Kidney epithelial cell (primary cell): ENCODE data around the gene UBE2E1. TPM values are rescaled to one million over a fixed set of nuclear protein-coding genes. Genes with fewer than 3 reads are reported as not detected.
A peak's percentile ranks its signal among the peaks of the same experiment; 100 is the strongest.
"Not testable (repeated sequence)": the region's sequence is repeated elsewhere in the genome, so short reads cannot be mapped to it uniquely, and the experiment has no call there.

Experiments
- DNase-seq: peaks from one replicate; pipeline ENCODE4 v3.0.0-alpha.2; 2010; ENCODE audit warnings: low read depth
- H3K27me3 ChIP-seq: 2 replicates; pipeline ENCODE4 v1.6.0; 2011; ENCODE audit warnings: low read length; ENCODE audit not compliant: control insufficient read depth, insufficient read depth
- H3K36me3 ChIP-seq: 2 replicates; pipeline ENCODE4 v1.5.1; 2011; ENCODE audit warnings: low read length; ENCODE audit not compliant: control insufficient read depth, insufficient read depth
- H3K4me3 ChIP-seq: 2 replicates; pipeline ENCODE4 v1.5.1; 2011; ENCODE audit warnings: low read depth, mild to moderate bottlenecking, control low read depth, low read length
- CTCF ChIP-seq: IDR thresholded peaks from 2 replicates; pipeline ENCODE4 v1.5.1; 2011; ENCODE audit warnings: mild to moderate bottlenecking, moderate library complexity, low read length, control low read depth, inconsistent platforms; ENCODE audit not compliant: insufficient read depth, poor library complexity, severe bottlenecking
- total RNA-seq: library from RNA; depleted of rRNA; stranded (reverse); fragments of >200 nt; gene quantifications from 2 replicates; pipeline ENCODE4 v1.2.3, GENCODE V29; 2015

UBE2E1 gene
- total RNA-seq, 1 donor from 2014 or later, result 68.4 TPM

GRCh38 chr3:23877329-23877980 is 71.7 kb downstream of the UBE2E1 start:
- peak; percentile 35 for DNase-seq

GRCh38 chr3:23879485-23879884 is 73.7 kb downstream of the UBE2E1 start:
- no peak for TF ChIP-seq CTCF
- Histone ChIP-seq H3K4me3 (no peak overlapping the region), H3K36me3 (peaks cover 2% of the 10 kb centered on the region), H3K27me3 (no peaks in the 10 kb centered on the region)
- DNase-seq, result no peak

More at GRCh38 chr3:23877329-23877980, 71.7 kb downstream of the UBE2E1 start:
- no peaks in the 10 kb centered on the region for H3K27me3 ChIP-seq
- TF ChIP-seq CTCF, result no peak
- no peak overlapping the region for H3K4me3 ChIP-seq
- peaks cover 1% of the 10 kb centered on the region for H3K36me3 ChIP-seq

- Histone ChIP-seq H3K27me3 (no peaks in the 10 kb centered on the region), H3K4me3 (no peak overlapping the region), H3K36me3 (peaks cover 2% of the 10 kb centered on the region)
- no peak for TF ChIP-seq CTCF
- DNase-seq, result no peak
These were observed 75.1 kb downstream of the UBE2E1 start for GRCh38 chr3:23880703-23881339.

DNA sequence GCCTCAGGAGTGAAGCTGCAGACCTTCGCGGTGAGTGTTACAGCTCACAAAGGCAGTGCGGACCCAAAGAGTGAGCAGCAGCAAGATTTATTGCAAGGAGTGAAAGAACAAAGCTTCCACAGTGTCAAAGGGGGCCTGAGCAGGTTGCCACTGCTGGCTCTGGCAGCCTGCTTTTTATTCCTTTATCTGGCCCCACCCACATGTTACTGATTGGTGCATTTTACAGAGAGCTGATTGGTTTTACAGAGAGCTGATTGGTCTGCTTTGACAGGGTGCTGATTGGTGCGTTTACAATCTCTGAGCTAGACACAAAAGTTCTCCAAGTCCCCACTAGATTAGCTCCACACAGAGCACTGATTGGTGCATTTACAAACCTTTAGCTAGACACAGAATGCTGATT is 76.2 kb downstream of the UBE2E1 start:
- not testable (repeated sequence) for H3K36me3 ChIP-seq, H3K27me3 ChIP-seq, H3K4me3 ChIP-seq, DNase-seq

DNA sequence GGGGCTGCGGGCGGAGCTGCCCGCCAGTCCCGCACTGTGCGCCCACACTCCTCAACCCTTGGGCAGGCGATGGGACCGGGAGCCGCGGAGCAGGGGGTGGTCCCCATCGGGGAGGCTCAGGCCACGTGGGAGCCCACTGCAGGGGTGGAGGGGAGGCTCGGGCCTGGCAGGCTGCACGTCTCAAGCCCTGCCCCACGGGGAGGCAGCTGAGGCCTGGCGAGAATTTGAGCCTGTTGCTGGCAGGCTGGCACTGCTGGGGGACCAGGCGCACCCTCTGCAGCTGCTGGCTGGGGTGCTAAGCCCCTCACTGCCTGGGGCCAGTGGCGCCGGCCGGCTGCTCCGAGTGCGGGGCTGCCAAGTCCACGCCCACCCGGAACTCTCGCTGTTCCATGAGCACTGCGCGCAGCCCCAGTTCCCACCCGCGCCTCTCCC is 76.7 kb downstream of the UBE2E1 start:
- no peak for TF ChIP-seq CTCF
- H3K27me3 ChIP-seq, result no peaks in the 10 kb centered on the region

GRCh38 chr3:23884481-23884880 is 78.7 kb downstream of the UBE2E1 start:
- Histone ChIP-seq H3K4me3 (no peak overlapping the region), H3K36me3 (peaks cover 2% of the 10 kb centered on the region), H3K27me3 (no peaks in the 10 kb centered on the region)
- no peak for DNase-seq
- TF ChIP-seq CTCF, result no peak

More for the DNA sequence above, 76.7 kb downstream of the UBE2E1 start:
- Histone ChIP-seq H3K36me3 (peaks cover 2% of the 10 kb centered on the region), H3K4me3 (no peak overlapping the region)
- no peak for DNase-seq
